HEK293 (cell line): Measurements from ENCODE around the gene SEC16A.

ENCODE experiments used
- CTCF ChIA-PET: fragments of 350-600 bp; formaldehyde crosslinking; extraction: SDS; loops from one replicate; lab custom pipeline; 2021; ENCODE audit warnings: antibody characterized with exemption; lab: Yijun Ruan, JAX
- POLR2A ChIA-PET: fragments of 300-600 bp; formaldehyde crosslinking; extraction: SDS; loops from one replicate; lab custom pipeline; 2020; ENCODE audit warnings: antibody characterized with exemption, inconsistent platforms; lab: Yijun Ruan, JAX
- H3K27ac ChIP-seq: fragments of 200-500 bp; sonication (Bioruptor generic); 2 replicates; pipeline ENCODE4 v1.5.1; 2014; ENCODE audit warnings: low read depth, low read length, control low read depth, inconsistent platforms; ENCODE audit errors: extremely low read depth
- H3K36me3 ChIP-seq, 2 experiments: fragments of 200-500 bp in 1 of 2; sonication (Bioruptor generic) in 1 of 2; 1 replicate in 1 of 2; 2 replicates in 1 of 2; pipeline ENCODE4 v1.5.1; 2014 to 2017; ENCODE audit warnings: inconsistent platforms in 2 of 2, low read length in 2 of 2; ENCODE audit not compliant: control insufficient read depth in 2 of 2, insufficient read depth in 1 of 2
- H3K4me1 ChIP-seq: fragments of 200-500 bp; sonication (Bioruptor generic); 2 replicates; pipeline ENCODE4 v1.5.1; 2014; ENCODE audit warnings: mild to moderate bottlenecking, low read length, inconsistent platforms; ENCODE audit not compliant: control insufficient read depth, insufficient read depth
- H3K4me3 ChIP-seq: 2 replicates; pipeline ENCODE4 v1.5.1; 2011; ENCODE audit warnings: low read depth, mild to moderate bottlenecking, control low read depth, low read length, moderate library complexity
- H3K9me3 ChIP-seq: fragments of 200-500 bp; sonication (Bioruptor generic); 2 replicates; pipeline ENCODE4 v1.5.1; 2014; ENCODE audit warnings: low read depth, low read length, inconsistent platforms; ENCODE audit not compliant: control insufficient read depth, insufficient read depth
- ATF2 ChIP-seq: fragments of 450-650 bp; formaldehyde crosslinking; IDR thresholded peaks from 2 replicates; pipeline ENCODE4 v1.5.1; 2016; ENCODE audit warnings: missing biosample characterization, missing genetic modification characterization, low read depth
- CTCF ChIP-seq: fragments of 450-650 bp; formaldehyde crosslinking; IDR thresholded peaks from 2 replicates; pipeline ENCODE4 v1.5.1; 2016; ENCODE audit warnings: missing biosample characterization, missing genetic modification characterization
- GLIS2 ChIP-seq: fragments of 450-650 bp; formaldehyde crosslinking; IDR thresholded peaks from 2 replicates; pipeline ENCODE4 v1.5.1; 2016; ENCODE audit warnings: missing biosample characterization, missing genetic modification characterization
- HOXC10 ChIP-seq: sonication (generic); formaldehyde crosslinking; IDR thresholded peaks from 2 replicates; pipeline ENCODE4 v1.8.1; 2023; ENCODE audit warnings: mild to moderate bottlenecking, missing genetic modification reagents
- SALL2 ChIP-seq: fragments of 450-650 bp; formaldehyde crosslinking; IDR thresholded peaks from 2 replicates; pipeline ENCODE4 v1.5.0; 2017; ENCODE audit warnings: missing biosample characterization, mild to moderate bottlenecking, missing genetic modification characterization, borderline replicate concordance
- TSHZ1 ChIP-seq: fragments of 450-650 bp; formaldehyde crosslinking; IDR thresholded peaks from 2 replicates; pipeline ENCODE4 v1.5.1; 2016; ENCODE audit warnings: missing biosample characterization, missing genetic modification characterization, borderline replicate concordance
- ZBTB10 ChIP-seq: fragments of 450-650 bp; formaldehyde crosslinking; IDR thresholded peaks from 2 replicates; pipeline ENCODE4 v1.5.1; 2016; ENCODE audit warnings: missing biosample characterization, missing genetic modification characterization
- ZBTB17 ChIP-seq: fragments of 450-650 bp; formaldehyde crosslinking; IDR thresholded peaks from 2 replicates; pipeline ENCODE4 v1.5.1; 2016; ENCODE audit warnings: missing biosample characterization, missing genetic modification characterization
- ZFP3 ChIP-seq: fragments of 450-650 bp; formaldehyde crosslinking; IDR thresholded peaks from 2 replicates; pipeline ENCODE4 v1.5.1; 2016; ENCODE audit warnings: low read depth, missing biosample characterization, missing genetic modification characterization
- ZNF211 ChIP-seq: fragments of 450-650 bp; formaldehyde crosslinking; IDR thresholded peaks from 2 replicates; pipeline ENCODE4 v1.5.1; 2016; ENCODE audit warnings: low read depth, missing biosample characterization, missing genetic modification characterization
- ZNF366 ChIP-seq: fragments of 450-650 bp; formaldehyde crosslinking; conservative IDR thresholded peaks from 2 replicates; pipeline ENCODE4 v1.5.1; 2016; ENCODE audit warnings: missing biosample characterization, missing genetic modification characterization
- ZNF514 ChIP-seq: fragments of 450-650 bp; formaldehyde crosslinking; IDR thresholded peaks from 2 replicates; pipeline ENCODE4 v1.5.1; 2016; ENCODE audit warnings: missing biosample characterization, missing genetic modification characterization
- ZNF529 ChIP-seq: fragments of 450-650 bp; formaldehyde crosslinking; IDR thresholded peaks from 2 replicates; pipeline ENCODE4 v1.5.1; 2017; ENCODE audit warnings: missing genetic modification characterization, missing biosample characterization; ENCODE audit not compliant: insufficient replicate concordance
- ZNF596 ChIP-seq: fragments of 450-650 bp; IDR thresholded peaks from 2 replicates; pipeline ENCODE4 v1.5.0; 2018; ENCODE audit warnings: missing biosample characterization, mild to moderate bottlenecking, missing genetic modification characterization, moderate library complexity
- ZNF707 ChIP-seq: fragments of 450-650 bp; formaldehyde crosslinking; IDR thresholded peaks from 2 replicates; pipeline ENCODE4 v1.5.1; 2016; ENCODE audit warnings: missing biosample characterization, missing genetic modification characterization
- ZNF837 ChIP-seq: fragments of 450-650 bp; formaldehyde crosslinking; IDR thresholded peaks from 2 replicates; pipeline ENCODE4 v1.5.1; 2016; ENCODE audit warnings: missing biosample characterization, missing genetic modification characterization
- ZSCAN23 ChIP-seq: fragments of 450-650 bp; formaldehyde crosslinking; IDR thresholded peaks from 2 replicates; pipeline ENCODE4 v1.5.1; 2016; ENCODE audit warnings: missing biosample characterization, missing genetic modification characterization

SEC16A gene

GRCh38 chr9:136504512-136505348 lies 21.9 kb upstream of the SEC16A start:
- ChIA-PET CTCF (interaction anchor here (0.7 to 2.1 kb wide), 3 partner anchors 16 to 125 kb away, joined by 4 to 16 read pairs (median 6); no protein-coding TSS in a partner anchor), POLR2A (interaction anchor here (0.5 kb wide), 1 partner anchor 96 kb away, joined by 3 read pairs; no protein-coding TSS in a partner anchor)
- H3K36me3 ChIP-seq, result peaks cover 0 to 75% of the 10 kb centered on the region in 2 experiments; a peak in 1 of 3 replicates
- no peak overlapping the region for H3K27ac ChIP-seq
- TF ChIP-seq ZBTB10, result no peak
- no peak for TF ChIP-seq ZSCAN23 (tag by site-specific recombination)
- TF ChIP-seq ZNF596 (tag by site-specific recombination), result no peak
- no peak for TF ChIP-seq TSHZ1 (tag by site-specific recombination)
- no peak; the same call in 1 of the 2 replicates for TF ChIP-seq GLIS2 (tag by site-specific recombination)
- TF ChIP-seq ZNF837 (tag by site-specific recombination), result no peak
- TF ChIP-seq ZFP3 (tag by site-specific recombination), result no peak
- no peak for TF ChIP-seq HOXC10 (CRISPR knock-in tag)
- no peak for TF ChIP-seq ZNF211
- no peak for TF ChIP-seq SALL2 (tag by site-specific recombination)
- TF ChIP-seq ZBTB17, result no peak
- no peak for TF ChIP-seq ZNF707 (tag by site-specific recombination)
- no peak for TF ChIP-seq CTCF
- TF ChIP-seq ZNF366, result no peak
- TF ChIP-seq ATF2, result no peak
- no peak for TF ChIP-seq ZNF514 (tag by site-specific recombination)
- TF ChIP-seq ZNF529, result no peak
- no peaks in the 10 kb centered on the region for H3K4me1 ChIP-seq
- H3K9me3 ChIP-seq, result no peaks in the 10 kb centered on the region
- no peak overlapping the region for H3K4me3 ChIP-seq
